Parathyroid adenoma (tissue), 2 donors: ENCODE data around the gene CHL1.

Experiments
- H2AFZ ChIP-seq: fragments of 300-600 bp; sonication (generic); one replicate; pipeline ENCODE4 v1.7.0; 2017; ENCODE audit warnings: antibody characterized with exemption, mild to moderate bottlenecking
- H3K27ac ChIP-seq: fragments of 300-600 bp; sonication (generic); one replicate; pipeline ENCODE4 v1.7.0; 2017
- H3K27me3 ChIP-seq: fragments of 300-600 bp; sonication (generic); one replicate; pipeline ENCODE4 v1.7.0; 2017; ENCODE audit warnings: low read length; ENCODE audit not compliant: control insufficient read depth, insufficient read depth
- H3K36me3 ChIP-seq: fragments of 300-600 bp; sonication (generic); one replicate; pipeline ENCODE4 v1.7.0; 2017; ENCODE audit warnings: low read length; ENCODE audit not compliant: control insufficient read depth, insufficient read depth
- H3K4me1 ChIP-seq: fragments of 300-600 bp; sonication (generic); one replicate; pipeline ENCODE4 v1.7.0; 2017; ENCODE audit warnings: control low read depth
- H3K4me2 ChIP-seq: fragments of 300-600 bp; sonication (generic); one replicate; pipeline ENCODE4 v1.7.0; 2017; ENCODE audit warnings: low read length
- H3K4me3 ChIP-seq: fragments of 300-600 bp; sonication (generic); one replicate; pipeline ENCODE4 v1.7.0; 2017; ENCODE audit warnings: low read depth, low read length
- H3K79me2 ChIP-seq: fragments of 300-600 bp; sonication (generic); one replicate; pipeline ENCODE4 v1.7.0; 2017; ENCODE audit warnings: control low read depth
- H3K9ac ChIP-seq: fragments of 300-600 bp; sonication (generic); one replicate; pipeline ENCODE4 v1.7.0; 2017; ENCODE audit warnings: mild to moderate bottlenecking
- H3K9me3 ChIP-seq: fragments of 300-600 bp; sonication (generic); one replicate; pipeline ENCODE4 v1.7.0; 2017; ENCODE audit warnings: low read length; ENCODE audit not compliant: control insufficient read depth
- CTCF ChIP-seq: fragments of 300-600 bp; sonication (generic); IDR thresholded peaks from one replicate; pipeline ENCODE4 v1.7.0; 2017; ENCODE audit warnings: antibody characterized with exemption, mild to moderate bottlenecking
- donor health status: primary hyperparathyroidism.

CHL1 gene

GRCh38 chr3:453106-453505 lies 256.5 kb downstream of the CHL1 start:
- Histone ChIP-seq H3K4me1 (no peaks in the 10 kb centered on the region), H3K4me3 (no peak overlapping the region), H3K4me2 (no peak overlapping the region), H3K9ac (no peak overlapping the region), H3K27ac (no peak overlapping the region), H2AFZ (no peak overlapping the region), H3K36me3 (no peaks in the 10 kb centered on the region), H3K79me2 (no peaks in the 10 kb centered on the region), H3K9me3 (no peaks in the 10 kb centered on the region), H3K27me3 (no peaks in the 10 kb centered on the region)
- TF ChIP-seq CTCF, result no peak

- no peak overlapping the region for H3K4me2 ChIP-seq
- H3K9me3 ChIP-seq, result no peaks in the 10 kb centered on the region
- no peaks in the 10 kb centered on the region for H3K27me3 ChIP-seq
- no peak for TF ChIP-seq CTCF
- H3K36me3 ChIP-seq, result no peaks in the 10 kb centered on the region
- H2AFZ ChIP-seq, result no peak overlapping the region
- H3K79me2 ChIP-seq, result no peaks in the 10 kb centered on the region
- H3K4me1 ChIP-seq, result no peaks in the 10 kb centered on the region
- H3K27ac ChIP-seq, result no peak overlapping the region
- no peak overlapping the region for H3K9ac ChIP-seq
- H3K4me3 ChIP-seq, result no peak overlapping the region
Measured at GRCh38 chr3:454986-455385, 258.4 kb downstream of the CHL1 start.

GRCh38 chr3:458124-458523 lies 261.6 kb downstream of the CHL1 start:
- Histone ChIP-seq H3K36me3 (no peaks in the 10 kb centered on the region), H3K9me3 (no peaks in the 10 kb centered on the region), H3K79me2 (no peaks in the 10 kb centered on the region), H3K27me3 (no peaks in the 10 kb centered on the region), H3K4me2 (no peak overlapping the region), H3K27ac (no peak overlapping the region), H3K9ac (no peak overlapping the region), H3K4me1 (no peaks in the 10 kb centered on the region), H3K4me3 (no peak overlapping the region), H2AFZ (no peak overlapping the region)
- TF ChIP-seq CTCF, result no peak

GRCh38 chr3:458653-459310 lies 262.2 kb downstream of the CHL1 start:
- no peak overlapping the region for H3K27ac ChIP-seq
- no peak overlapping the region for H3K4me3 ChIP-seq
- H3K27me3 ChIP-seq, result no peaks in the 10 kb centered on the region
- H3K36me3 ChIP-seq, result no peaks in the 10 kb centered on the region
- H3K9ac ChIP-seq, result no peak overlapping the region
- H3K4me1 ChIP-seq, result no peaks in the 10 kb centered on the region
- H3K9me3 ChIP-seq, result no peaks in the 10 kb centered on the region
- no peak overlapping the region for H2AFZ ChIP-seq
- H3K79me2 ChIP-seq, result no peaks in the 10 kb centered on the region
- TF ChIP-seq CTCF, result no peak
- H3K4me2 ChIP-seq, result no peak overlapping the region
